ENCODE measurements around the gene ZNF556. TPM values are rescaled to one million over a fixed set of nuclear protein-coding genes. Genes with fewer than 3 reads are reported as not detected.

Gene ZNF556
- total RNA-seq, result 69.1 TPM

DNA sequence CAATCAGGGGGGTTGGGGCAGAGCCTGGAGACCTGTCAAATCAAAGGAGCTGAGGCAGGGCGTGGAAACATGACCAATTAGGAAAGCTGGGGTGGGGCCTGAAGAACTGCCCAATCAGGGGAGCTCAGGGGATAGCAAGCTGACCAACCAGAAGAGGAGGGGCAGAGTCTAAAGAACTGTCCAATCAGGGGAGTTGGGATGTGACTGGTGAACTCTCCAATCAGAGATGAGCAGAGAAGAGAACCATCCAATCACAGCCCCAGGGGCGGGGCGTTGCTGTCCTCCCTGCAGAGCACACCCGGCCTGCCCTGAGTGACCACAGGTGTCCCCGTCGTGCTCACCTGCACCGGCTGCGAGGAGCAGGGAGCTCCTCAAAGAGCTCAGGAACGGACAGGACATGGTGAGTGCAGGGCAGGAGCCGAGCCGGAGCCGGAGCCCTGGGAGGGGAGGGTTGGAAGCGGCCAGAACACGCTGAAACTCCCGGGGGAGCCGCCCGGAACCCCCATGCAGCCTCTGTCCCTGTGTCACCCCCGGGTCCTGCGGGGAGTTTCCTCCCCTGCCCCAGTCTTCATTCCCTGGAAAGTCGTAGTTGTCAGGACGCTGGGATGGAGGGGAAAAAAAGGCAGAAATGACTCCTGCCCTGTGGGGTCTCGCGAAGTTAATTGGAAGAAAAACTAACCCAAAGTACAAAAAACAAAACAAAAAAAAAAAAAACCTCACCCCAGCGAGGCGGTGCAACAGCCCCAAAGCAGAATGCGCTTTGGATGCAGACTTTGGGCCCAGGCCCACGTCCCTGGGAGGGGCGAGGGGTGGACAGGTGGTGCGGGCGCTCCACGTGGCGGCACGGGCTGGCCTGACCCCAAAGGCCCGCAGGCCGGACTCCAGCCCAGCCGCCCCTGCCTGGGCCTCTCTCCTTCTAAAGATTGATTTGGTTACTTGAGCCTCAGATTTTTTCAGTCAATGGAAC lies at the start of gene ZNF556:
Gene ZNF556 (plus strand): TSS at position 311 of the 967 bp plus-strand sequence. CDS start 87 bp downstream, at position 398.
- DNase-seq, result peak; percentile 96

DNA sequence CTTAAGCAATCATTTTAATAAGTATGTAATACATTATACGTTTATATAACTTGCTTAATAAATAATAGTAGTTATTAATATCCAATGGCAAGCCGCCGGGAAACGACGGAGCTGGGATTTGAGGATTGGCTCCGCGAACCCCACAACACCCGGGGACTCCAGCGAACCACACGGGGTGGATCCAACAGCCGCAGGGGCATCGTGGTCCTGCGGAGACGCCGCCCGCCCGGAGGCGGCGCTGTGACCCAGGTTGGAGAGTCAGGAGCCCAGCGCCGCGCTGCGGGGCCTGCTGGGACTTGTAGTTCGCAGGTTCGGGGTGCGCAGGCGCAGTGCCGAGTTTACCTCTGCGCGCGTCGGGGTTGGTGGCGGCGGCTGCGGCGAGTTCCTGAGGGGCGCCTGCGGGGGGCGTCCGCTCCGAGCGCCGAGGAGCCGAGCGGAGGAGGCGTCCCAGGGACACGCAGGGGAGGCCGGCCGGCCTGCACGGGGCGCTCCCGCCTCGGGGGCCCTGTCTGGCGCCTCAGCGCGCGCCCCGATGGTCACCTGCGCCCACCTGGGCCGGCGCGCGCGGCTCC lies 47.5 kb upstream of the ZNF556 start, which contains the start of gene ZNF554:
Gene ZNF554 (plus strand): TSS at position 329 of the 572 bp plus-strand sequence. CDS start 204 bp downstream, at position 533.
- peak; percentile 99 for DNase-seq

GRCh38 chr19:2820112-2820702 lies 46.9 kb upstream of the ZNF556 start:
- DNase-seq, result peak; percentile 16

GRCh38 chr19:2822846-2823245 lies 44.3 kb upstream of the ZNF556 start:
- no peak for DNase-seq

DNA sequence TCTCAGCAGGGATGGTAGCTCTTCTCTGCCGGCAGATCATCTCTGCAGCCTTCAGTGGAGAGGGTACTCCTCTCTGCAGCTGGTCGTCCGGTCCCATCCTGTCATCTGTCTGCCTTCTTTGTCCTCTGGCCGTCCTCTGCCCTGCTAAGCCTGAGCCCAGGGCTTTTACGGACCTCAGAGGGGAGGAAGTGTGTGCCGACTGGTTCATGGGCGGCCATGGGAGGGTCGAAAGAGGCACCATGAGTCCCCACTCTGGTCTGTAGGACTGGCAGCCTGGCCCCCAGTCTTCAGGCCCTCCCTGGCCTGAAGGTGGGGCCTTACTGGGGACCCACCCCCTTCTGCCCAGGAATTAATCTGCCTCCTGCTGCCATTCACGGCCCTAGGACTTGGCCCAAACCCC lies 43.5 kb upstream of the ZNF556 start:
- DNase-seq, result no peak

- no peak for DNase-seq
Measured at GRCh38 chr19:2824129-2824528, 43.0 kb upstream of the ZNF556 start.

- no peak for DNase-seq
Measured at GRCh38 chr19:2827022-2827421, 40.1 kb upstream of the ZNF556 start.

- DNase-seq, result no peak
Measured at GRCh38 chr19:2827840-2828489, 39.2 kb upstream of the ZNF556 start.

- no peak for DNase-seq
Measured at GRCh38 chr19:2834294-2834871, 32.8 kb upstream of the ZNF556 start.

- DNase-seq, result no peak
Measured at GRCh38 chr19:2837430-2837829, 29.7 kb upstream of the ZNF556 start.

- peak; percentile 100 for DNase-seq
Measured at GRCh38 chr19:2840794-2841791, 26.0 kb upstream of the ZNF556 start, which contains the start of gene ZNF555. Gene ZNF555, plus strand, starts transcription at chr19:2841475. Its CDS starts 98 bp downstream, at chr19:2841573.

GRCh38 chr19:2841855-2842574 lies 25.1 kb upstream of the ZNF556 start:
- no peak for DNase-seq

DNA sequence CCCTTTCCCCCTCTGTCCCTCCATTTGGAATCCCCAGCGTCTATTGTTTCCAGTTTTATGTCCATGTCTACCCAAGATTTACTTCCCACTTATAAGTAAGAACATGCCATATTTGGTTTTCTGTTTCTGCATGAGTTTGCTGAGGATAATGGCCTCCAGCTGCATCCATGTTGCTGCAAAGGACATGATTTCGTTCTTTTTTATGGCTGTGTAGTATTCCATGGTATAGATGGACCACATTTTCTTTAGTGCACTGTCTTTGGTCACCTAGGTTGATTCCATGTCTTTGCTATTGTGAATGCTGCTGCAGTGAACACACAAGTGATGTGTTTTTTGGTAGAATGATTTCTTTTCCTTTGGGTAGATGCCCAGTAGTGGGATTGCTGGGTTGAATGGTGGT lies 22.0 kb upstream of the ZNF556 start:
- no peak for DNase-seq

DNA sequence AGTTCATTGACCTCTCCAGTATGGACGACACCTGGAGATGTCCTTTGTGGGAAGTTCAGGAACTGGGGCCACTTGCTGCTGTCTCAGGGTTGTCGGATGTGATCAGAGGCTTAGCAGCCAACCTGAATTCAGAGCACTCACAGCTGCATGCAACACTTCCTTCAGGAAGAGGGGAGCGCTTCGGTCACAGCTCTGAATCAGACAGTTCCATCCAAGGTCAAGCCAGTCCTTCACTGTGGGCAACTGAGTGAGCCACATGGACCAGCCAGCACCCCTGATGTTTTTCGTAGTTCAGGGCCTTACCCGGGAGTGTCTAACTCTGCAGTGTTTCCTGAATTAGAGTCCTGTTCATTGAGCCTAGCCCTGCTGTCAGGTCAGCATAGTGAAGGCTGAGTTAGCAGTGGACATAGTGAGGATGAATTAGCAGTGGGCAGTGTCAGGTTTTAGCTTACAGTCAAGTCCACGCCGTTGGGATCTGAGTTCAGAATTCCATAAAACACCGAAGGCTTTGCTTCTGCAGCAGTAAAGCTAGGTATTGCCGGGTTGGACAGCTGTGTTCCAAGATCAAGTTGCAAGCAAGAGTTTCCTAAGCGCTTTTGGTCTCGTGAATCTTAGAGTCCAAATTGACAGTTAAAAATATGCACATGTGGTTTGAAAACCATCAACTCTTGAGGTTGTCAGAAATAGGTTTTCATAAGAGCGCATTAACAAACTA lies 20.8 kb upstream of the ZNF556 start:
- peak; percentile 79 for DNase-seq

GRCh38 chr19:2847507-2847906 lies 19.6 kb upstream of the ZNF556 start:
- no peak for DNase-seq

DNA sequence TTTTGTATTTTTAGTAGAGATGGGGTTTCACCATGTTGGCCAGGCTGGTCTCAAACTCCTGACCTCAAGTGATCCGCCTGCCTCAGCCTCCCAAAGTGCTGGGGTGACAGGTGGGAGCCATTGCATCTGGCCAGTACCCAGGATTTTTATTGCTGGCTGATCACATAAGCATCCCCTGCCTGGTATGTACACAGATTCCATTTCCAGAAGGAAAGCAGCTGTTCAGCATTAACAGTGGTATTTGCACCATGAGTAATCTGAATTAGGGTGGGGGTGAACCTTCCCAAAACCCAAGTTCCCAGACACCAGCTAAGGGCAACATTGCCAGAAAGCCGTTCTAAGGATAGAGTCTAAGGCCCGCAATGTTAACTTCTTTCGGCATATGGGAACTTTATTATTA lies 18.5 kb upstream of the ZNF556 start:
- peak; percentile 95 for DNase-seq

DNA sequence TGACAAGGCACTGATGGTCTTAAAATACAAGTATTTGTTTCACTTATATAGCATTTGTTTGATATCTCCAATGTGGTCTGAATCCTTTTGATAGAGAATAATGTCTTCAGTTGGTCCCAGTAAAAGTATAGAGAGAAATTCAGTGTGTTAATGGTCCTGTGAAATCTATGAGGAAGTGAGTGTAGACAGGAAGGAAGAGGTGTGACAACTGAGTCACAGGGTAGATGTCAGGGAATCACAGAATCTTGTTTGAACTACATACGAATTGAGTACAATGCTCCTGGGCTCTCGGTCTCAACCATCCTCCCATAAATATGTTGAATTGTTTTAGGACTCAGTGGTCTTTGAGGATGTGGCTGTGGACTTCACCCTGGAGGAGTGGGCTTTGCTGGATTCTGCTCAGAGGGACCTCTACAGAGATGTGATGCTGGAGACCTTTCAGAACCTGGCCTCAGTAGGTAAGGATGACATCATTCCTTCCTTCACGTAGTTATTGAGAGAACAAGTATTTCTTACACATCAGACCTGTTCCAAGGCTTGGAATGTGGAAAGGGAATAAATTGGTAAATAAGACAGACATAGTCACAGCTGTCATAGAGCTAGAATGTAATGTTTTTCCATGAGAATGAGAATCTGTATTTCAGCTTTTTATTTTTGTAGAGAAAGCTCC lies 16.7 kb upstream of the ZNF556 start:
- DNase-seq, result no peak

GRCh38 chr19:2852598-2852997 lies 14.5 kb upstream of the ZNF556 start:
- no peak for DNase-seq
